B cell (primary cell): ENCODE measurements around the gene IMMP2L. TPM values are rescaled to one million over a fixed set of nuclear protein-coding genes. Genes with fewer than 3 reads are reported as not detected.

Experiments used
- ATAC-seq: fragments of 200-7000 bp; cut with Tn5 transposase; one replicate; pipeline ENCODE4 v1.10.0; 2021; ENCODE audit warnings: low read depth, mild to moderate bottlenecking, moderate number of reproducible peaks, moderate library complexity
- CTCF ChIA-PET: fragments of 350-600 bp; sonication (Branson Sonifier 250); formaldehyde crosslinking; loops from one replicate; lab custom pipeline; 2021; ENCODE audit warnings: antibody characterized with exemption, inconsistent platforms; lab: Charles Lee
- POLR2A ChIA-PET: fragments of 350-600 bp; sonication (Branson Sonifier 250); formaldehyde crosslinking; loops from one replicate; lab custom pipeline; 2021; ENCODE audit warnings: antibody characterized with exemption; lab: Charles Lee
- DNase-seq: peaks from one replicate; pipeline ENCODE4 v3.0.0; 2013
- H2AFZ ChIP-seq: 2 replicates; pipeline ENCODE4 v1.6.1; 2012; ENCODE audit warnings: mild to moderate bottlenecking, low read depth, low read length; ENCODE audit not compliant: insufficient read depth, poor library complexity, severe bottlenecking
- H3K27ac ChIP-seq, 2 donors: 1 replicate in 1 of 2; 2 replicates in 1 of 2; pipeline ENCODE4 v1.5.1; 2012 to 2013; ENCODE audit warnings: low read length in 2 of 2, mild to moderate bottlenecking in 2 of 2, moderate library complexity in 1 of 2
- H3K27me3 ChIP-seq, 4 experiments: fragments of 200-600 bp in 1 of 4; sonication (generic) in 1 of 4; replicated peaks in 1 of 4; 1 replicate in 2 of 4; 2 replicates in 2 of 4; pipeline versions ENCODE4 v1.6.1 to v1.7.0; 2013 to 2016; ENCODE audit warnings: low read length in 3 of 4, mild to moderate bottlenecking in 2 of 4, mixed read lengths in 1 of 4, moderate library complexity in 1 of 4; ENCODE audit not compliant: insufficient read depth in 4 of 4, control insufficient read depth in 3 of 4; ENCODE audit errors: control extremely low read depth in 1 of 4
- H3K36me3 ChIP-seq, 2 experiments: replicated peaks in 1 of 2; 1 replicate in 1 of 2; 2 replicates in 1 of 2; pipeline versions ENCODE4 v1.6.1 to v1.7.1; 2013; ENCODE audit warnings: low read length in 1 of 2; ENCODE audit not compliant: insufficient read depth in 2 of 2, control insufficient read depth in 1 of 2; ENCODE audit errors: control extremely low read depth in 1 of 2, extremely low read depth in 1 of 2
- H3K4me1 ChIP-seq, 2 donors: fragments of 200-600 bp in 1 of 2; sonication (generic) in 1 of 2; 1 replicate in 1 of 2; 2 replicates in 1 of 2; pipeline versions ENCODE4 v1.5.1 to v1.6.1; 2013 to 2017; ENCODE audit warnings: low read length in 2 of 2; ENCODE audit not compliant: control insufficient read depth in 2 of 2, insufficient read depth in 2 of 2
- H3K4me2 ChIP-seq: replicated peaks from 2 replicates; pipeline ENCODE3; 2012; ENCODE audit warnings: mild to moderate bottlenecking, low read depth, low read length; ENCODE audit not compliant: poor library complexity, severe bottlenecking
- H3K4me3 ChIP-seq, 5 experiments: fragments of 200-600 bp in 1 of 5; sonication (generic) in 1 of 5; 1 replicate in 3 of 5; 2 replicates in 2 of 5; pipeline versions ENCODE4 v1.5.1 to v1.7.0; 2011 to 2016; ENCODE audit warnings: low read length in 4 of 5, mild to moderate bottlenecking in 4 of 5, low read depth in 2 of 5, control low read depth in 1 of 5, moderate library complexity in 1 of 5; ENCODE audit not compliant: insufficient read depth in 1 of 5; ENCODE audit errors: control extremely low read depth in 1 of 5, extremely low read depth in 1 of 5
- H3K79me2 ChIP-seq: fragments of 200-600 bp; sonication (generic); one replicate; pipeline ENCODE4 v1.6.0; 2016; ENCODE audit warnings: low read length; ENCODE audit not compliant: control insufficient read depth, insufficient read depth
- H3K9ac ChIP-seq: fragments of 200-600 bp; sonication (generic); 2 replicates; pipeline ENCODE4 v1.6.1; 2017; ENCODE audit warnings: mild to moderate bottlenecking, low read length, moderate library complexity
- H3K9me3 ChIP-seq, 3 donors: one replicate each; pipeline versions ENCODE4 v1.6.1 to v1.7.1; 2013; ENCODE audit warnings: low read length in 2 of 3; ENCODE audit not compliant: control insufficient read depth in 2 of 3, insufficient read depth in 1 of 3; ENCODE audit errors: control extremely low read depth in 1 of 3
- H4K20me1 ChIP-seq: 2 replicates; pipeline ENCODE4 v1.6.0; 2012; ENCODE audit warnings: mild to moderate bottlenecking, low read length; ENCODE audit not compliant: insufficient read depth, control insufficient read depth, poor library complexity, severe bottlenecking
- H3K27ac Mint-ChIP-seq: one replicate; pipeline ENCODE4 v1.8.0; 2021; ENCODE audit warnings: mixed read lengths
- H3K27me3 Mint-ChIP-seq: one replicate; pipeline ENCODE4 v1.8.0; 2021; ENCODE audit warnings: mixed read lengths
- H3K4me1 Mint-ChIP-seq: one replicate; pipeline ENCODE4 v1.8.0; 2021; ENCODE audit warnings: mixed read lengths
- H3K4me3 Mint-ChIP-seq: one replicate; pipeline ENCODE4 v1.8.0; 2021; ENCODE audit warnings: mixed read lengths
- H3K9me3 Mint-ChIP-seq: one replicate; pipeline ENCODE4 v1.8.0; 2022; ENCODE audit warnings: mixed read lengths; ENCODE audit not compliant: insufficient read depth
- EZH2 ChIP-seq: IDR thresholded peaks from 2 replicates; pipeline ENCODE4 v1.6.1; 2012; ENCODE audit warnings: borderline replicate concordance, low read depth, mild to moderate bottlenecking, moderate library complexity, low read length; ENCODE audit not compliant: insufficient read depth, poor library complexity, severe bottlenecking
- WGBS: methylation state at CpG from one replicate; pipeline ENCODE4 v1.1.5; 2013; ENCODE audit warnings: missing lambda C conversion rate; ENCODE audit not compliant: insufficient coverage; 5-methylcytosine and 5-hydroxymethylcytosine counted together
- intact Hi-C: fragments of 100-400 bp; cut with micrococcal nuclease; formaldehyde crosslinking; loops from one replicate; pipeline ENCODE4 v1.10.0; 2022
- polyA plus RNA-seq: library from polyadenylated mRNA; depleted of rRNA; stranded (reverse); fragments of >200 nt; gene quantifications from 2 replicates; pipeline ENCODE4 v1.2.3, GENCODE V29; 2012
- total RNA-seq, 2 donors: library from RNA; stranded (reverse); fragments of 120-200 nt in 1 of 2; gene quantifications; 1 replicate in 1 of 2; 2 replicates in 1 of 2; pipeline versions ENCODE4 v1.2.3 to v1.2.4, GENCODE V29; 2013 to 2022
- TF ChIP-seq, protein P1 (sequence below): fragments of 200-600 bp; IDR thresholded peaks from one replicate; pipeline ENCODE4 v1.8.0; 2022; ENCODE audit warnings: antibody characterized with exemption, mild to moderate bottlenecking

The IMMP2L gene
- total and polyA plus RNA-seq, 2 donors (not counting 1 experiment from before 2014, with no cell fraction given) = 3.8 to 34.2 TPM

DNA sequence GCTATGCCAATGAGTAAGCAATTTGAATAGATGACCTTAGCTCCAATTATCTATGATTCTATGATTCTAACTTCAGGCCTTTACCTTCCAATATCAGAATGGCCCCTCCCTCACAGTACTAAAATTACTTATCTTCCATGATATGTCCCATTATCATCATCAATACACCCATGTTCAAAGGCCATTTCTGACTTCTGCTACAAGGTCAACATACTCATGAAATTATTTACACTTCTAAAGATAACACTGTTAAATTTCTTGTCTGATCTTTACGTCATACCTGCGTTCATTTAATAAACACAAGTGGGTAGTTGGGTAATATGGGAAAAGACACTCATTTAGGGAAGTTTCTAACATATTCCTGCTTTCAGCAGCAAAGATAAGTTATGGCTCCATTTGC, 21.2 kb downstream of the IMMP2L start:
- Histone ChIP-seq H4K20me1 (no peaks in the 10 kb centered on the region), H3K27me3 (no peaks in the 10 kb centered on the region), H3K9ac (no peak overlapping the region), H3K36me3 (peaks cover 0 to 2% of the 10 kb centered on the region in 2 experiments), H3K27ac (no peak overlapping the region), H3K4me2 (no peak overlapping the region), H3K9me3 (no peaks in the 10 kb centered on the region), H2AFZ (no peak overlapping the region), H3K79me2 (no peaks in the 10 kb centered on the region), H3K4me1 (no peaks in the 10 kb centered on the region), H3K4me3 (no peak overlapping the region)
- no peaks in the 10 kb centered on the region for H3K27me3 Mint-ChIP-seq
- ChIA-PET CTCF (no interaction called here), POLR2A (no interaction called here)
- H3K4me1 Mint-ChIP-seq = no peaks in the 10 kb centered on the region
- no CpG with 5 or more reads among the region's 2 CpGs for WGBS
- TF ChIP-seq, protein P1, sequence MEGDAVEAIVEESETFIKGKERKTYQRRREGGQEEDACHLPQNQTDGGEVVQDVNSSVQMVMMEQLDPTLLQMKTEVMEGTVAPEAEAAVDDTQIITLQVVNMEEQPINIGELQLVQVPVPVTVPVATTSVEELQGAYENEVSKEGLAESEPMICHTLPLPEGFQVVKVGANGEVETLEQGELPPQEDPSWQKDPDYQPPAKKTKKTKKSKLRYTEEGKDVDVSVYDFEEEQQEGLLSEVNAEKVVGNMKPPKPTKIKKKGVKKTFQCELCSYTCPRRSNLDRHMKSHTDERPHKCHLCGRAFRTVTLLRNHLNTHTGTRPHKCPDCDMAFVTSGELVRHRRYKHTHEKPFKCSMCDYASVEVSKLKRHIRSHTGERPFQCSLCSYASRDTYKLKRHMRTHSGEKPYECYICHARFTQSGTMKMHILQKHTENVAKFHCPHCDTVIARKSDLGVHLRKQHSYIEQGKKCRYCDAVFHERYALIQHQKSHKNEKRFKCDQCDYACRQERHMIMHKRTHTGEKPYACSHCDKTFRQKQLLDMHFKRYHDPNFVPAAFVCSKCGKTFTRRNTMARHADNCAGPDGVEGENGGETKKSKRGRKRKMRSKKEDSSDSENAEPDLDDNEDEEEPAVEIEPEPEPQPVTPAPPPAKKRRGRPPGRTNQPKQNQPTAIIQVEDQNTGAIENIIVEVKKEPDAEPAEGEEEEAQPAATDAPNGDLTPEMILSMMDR = no peak
- TF ChIP-seq EZH2 = no peak
- no peak overlapping the region for H3K4me3 Mint-ChIP-seq
- intact Hi-C loops = no loop called here
- H3K27ac Mint-ChIP-seq = no peak overlapping the region
- H3K9me3 Mint-ChIP-seq = no peaks in the 10 kb centered on the region
- DNase-seq = no peak
- no peak for ATAC-seq

DNA sequence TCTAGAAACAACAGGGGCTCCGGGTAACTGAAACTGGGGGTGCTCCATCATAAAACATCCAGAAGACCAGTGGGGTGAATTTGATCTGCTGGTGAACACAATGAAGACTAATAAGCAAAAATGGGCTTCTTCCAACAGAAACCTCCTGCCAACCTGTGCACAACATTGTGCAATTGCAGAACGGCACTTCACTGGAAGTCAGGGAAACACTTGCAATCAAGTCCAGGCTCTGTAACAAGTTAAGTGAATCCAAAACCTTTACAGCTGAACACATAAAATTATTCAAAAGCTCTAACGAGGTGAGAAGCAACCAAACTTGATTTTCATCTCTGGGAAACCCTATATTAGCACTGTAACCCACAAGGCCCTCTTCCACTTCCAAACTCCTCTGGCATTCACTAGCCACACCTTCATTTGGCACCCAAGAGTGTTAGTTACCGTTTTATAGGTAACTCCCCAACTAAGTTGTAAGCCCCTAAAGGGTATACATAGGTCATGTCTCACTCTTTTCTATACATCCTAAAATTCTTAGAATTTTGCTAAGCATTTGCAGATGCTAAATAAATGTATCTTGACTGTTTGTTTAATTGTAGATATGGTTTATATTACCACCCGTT, 22.0 kb downstream of the IMMP2L start:
- ATAC-seq (no peak), DNase-seq (no peak)
- Mint-ChIP-seq H3K4me1 (peaks cover 4% of the 10 kb centered on the region), H3K9me3 (no peaks in the 10 kb centered on the region), H3K27me3 (no peaks in the 10 kb centered on the region), H3K4me3 (no peak overlapping the region), H3K27ac (no peak overlapping the region)
- WGBS = 91% methylated on average over 3 of the region's 5 CpGs
- Histone ChIP-seq H3K4me3 (no peak overlapping the region), H4K20me1 (no peaks in the 10 kb centered on the region), H3K79me2 (no peaks in the 10 kb centered on the region), H3K9ac (no peak overlapping the region), H3K9me3 (no peaks in the 10 kb centered on the region), H2AFZ (no peak overlapping the region), H3K27ac (no peak overlapping the region), H3K27me3 (no peaks in the 10 kb centered on the region), H3K36me3 (peaks cover 0 to 2% of the 10 kb centered on the region in 2 experiments), H3K4me1 (peaks cover 0 to 4% of the 10 kb centered on the region in 2 donors), H3K4me2 (no peak overlapping the region)
- POLR2A ChIA-PET = no interaction called here
- TF ChIP-seq, protein P1 = no peak
- TF ChIP-seq EZH2 = no peak
- intact Hi-C loops = no loop called here
- CTCF ChIA-PET = no interaction called here
